Natural killer cell treated with Interleukin-12 subunit alpha and Interleukin-12 subunit beta and Interleukin-15 and Interleukin-18, amount 100 ng/mL, for 72 hours (primary cell): Measurements from ENCODE around the gene TRPC1. TPM values are rescaled to one million over a fixed set of nuclear protein-coding genes. Genes with fewer than 3 reads are reported as not detected.
"Not testable (repeated sequence)": the region's sequence is repeated elsewhere in the genome, so short reads cannot be mapped to it uniquely, and the experiment has no call there.

Source experiments
- ATAC-seq, 2 donors: fragments of 150-1000 bp; cut with Tn5 transposase in 1 of 2; sonication (Bioruptor Pico), chemical (Tn5 transposase) in 1 of 2; 2 replicates each; pipeline ENCODE4 v1.10.0; 2021
- DNase-seq: peaks from one replicate; pipeline ENCODE4 v3.0.0; 2022; ENCODE audit warnings: low spot score
- H3K27ac Mint-ChIP-seq, 2 donors: 1 replicate in 1 of 2; 2 replicates in 1 of 2; pipeline ENCODE4 v1.8.0; 2022; ENCODE audit warnings: mixed read lengths in 2 of 2, mild to moderate bottlenecking in 1 of 2, moderate library complexity in 1 of 2
- H3K27me3 Mint-ChIP-seq, 2 donors: 1 replicate in 1 of 2; 2 replicates in 1 of 2; pipeline ENCODE4 v1.8.0; 2022; ENCODE audit warnings: mixed read lengths in 2 of 2
- H3K36me3 Mint-ChIP-seq: one replicate; pipeline ENCODE4 v1.8.0; 2022; ENCODE audit warnings: mixed read lengths
- H3K4me1 Mint-ChIP-seq, 2 donors: 1 replicate in 1 of 2; 2 replicates in 1 of 2; pipeline ENCODE4 v1.8.0; 2022; ENCODE audit warnings: low read depth in 2 of 2, mixed read lengths in 2 of 2, mild to moderate bottlenecking in 1 of 2
- H3K4me3 Mint-ChIP-seq: one replicate; pipeline ENCODE4 v1.8.0; 2022; ENCODE audit warnings: mixed read lengths
- H3K9me3 Mint-ChIP-seq: 2 replicates; pipeline ENCODE4 v1.8.0; 2022; ENCODE audit warnings: mixed read lengths
- total RNA-seq, 2 donors: library from RNA; stranded (reverse); gene quantifications; one replicate each; pipeline ENCODE4 v1.2.3, GENCODE V29; 2022

The TRPC1 gene
- 1 to 10 TPM in 1 of 2 donors, under 1 TPM in 1; 0.29 to 1.8 TPM for total RNA-seq

GRCh38 chr3:142723968-142724681 lies at the start of gene TRPC1:
Gene TRPC1 (plus strand): TSS chr3:142724034. CDS start chr3:142724560, 526 bp downstream.
- Mint-ChIP-seq H3K27ac (no peak within 1 kb of the TSS), H3K9me3 (peaks cover 2% of the 10 kb centered on the region), H3K36me3 (peaks cover 5% of the 10 kb centered on the region), H3K27me3 (peaks cover 43 to 50% of the 10 kb centered on the region in 2 donors), H3K4me1 (no peaks in the 10 kb centered on the region), H3K4me3 (peak within 1 kb of the TSS; percentile 84)
- ATAC-seq: peak; percentile 97 to 98
- DNase-seq: peak; percentile 81

- Mint-ChIP-seq H3K27ac (no peak overlapping the region), H3K9me3 (no peaks in the 10 kb centered on the region), H3K4me1 (no peaks in the 10 kb centered on the region), H3K27me3 (no peaks in the 10 kb centered on the region), H3K36me3 (no peaks in the 10 kb centered on the region), H3K4me3 (no peak overlapping the region)
- no peak for DNase-seq
- no peak for ATAC-seq
These were observed 47.7 kb upstream of the TRPC1 start for GRCh38 chr3:142676151-142676550.

- DNase-seq: no peak
- no peaks in the 10 kb centered on the region for H3K36me3 Mint-ChIP-seq
- no peaks in the 10 kb centered on the region for H3K27me3 Mint-ChIP-seq
- H3K4me3 Mint-ChIP-seq: no peak overlapping the region
- H3K9me3 Mint-ChIP-seq: no peaks in the 10 kb centered on the region
- no peaks in the 10 kb centered on the region for H3K4me1 Mint-ChIP-seq
- ATAC-seq: no peak
- no peak overlapping the region for H3K27ac Mint-ChIP-seq
These were observed 43.1 kb upstream of the TRPC1 start for GRCh38 chr3:142680710-142681109.

- H3K36me3 Mint-ChIP-seq: no peaks in the 10 kb centered on the region
- no peaks in the 10 kb centered on the region for H3K9me3 Mint-ChIP-seq
- no peaks in the 10 kb centered on the region for H3K4me1 Mint-ChIP-seq
These were observed 33.2 kb upstream of the TRPC1 start for GRCh38 chr3:142690613-142691012.

GRCh38 chr3:142691527-142691926 lies 32.3 kb upstream of the TRPC1 start:
- no peak overlapping the region for H3K4me3 Mint-ChIP-seq
- H3K36me3 Mint-ChIP-seq: no peaks in the 10 kb centered on the region
- no peaks in the 10 kb centered on the region for H3K9me3 Mint-ChIP-seq

More at GRCh38 chr3:142690613-142691012, 33.2 kb upstream of the TRPC1 start:
- ATAC-seq (no peak), DNase-seq (no peak)
- Mint-ChIP-seq H3K27me3 (no peaks in the 10 kb centered on the region), H3K27ac (no peak overlapping the region), H3K4me3 (no peak overlapping the region)

DNA sequence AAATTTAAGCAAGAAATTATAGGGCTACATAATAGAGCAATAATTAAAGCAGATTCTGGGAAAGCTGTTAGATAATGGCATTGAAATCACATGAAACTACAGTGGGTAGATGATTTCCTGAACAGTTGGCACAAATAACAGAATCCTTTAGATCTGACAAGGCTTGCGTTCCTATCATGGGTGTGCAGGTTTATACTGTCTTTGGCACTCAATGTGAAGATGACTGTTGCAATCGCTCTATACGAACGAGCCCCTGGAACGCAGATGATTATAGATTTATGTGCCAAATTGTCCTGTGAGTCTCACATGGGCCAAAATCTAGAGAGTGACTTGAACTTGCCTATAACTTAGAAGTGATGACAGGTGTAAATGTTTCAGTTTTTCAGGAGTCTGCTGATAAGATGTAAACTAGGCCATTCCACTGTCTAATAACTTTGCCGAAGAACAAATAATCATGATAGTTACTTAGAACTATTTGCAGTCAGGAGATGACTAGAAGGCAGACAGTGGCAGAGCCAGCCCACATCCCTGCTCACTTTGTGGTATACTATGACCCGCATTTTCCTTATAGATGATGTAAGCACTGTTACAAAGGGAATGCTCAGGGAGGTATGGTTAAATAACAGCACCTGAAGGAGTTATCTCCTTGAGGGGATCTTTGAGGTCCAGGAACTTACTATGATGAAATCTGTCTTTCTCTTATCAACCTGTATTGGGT lies 30.5 kb upstream of the TRPC1 start:
- H3K4me1 Mint-ChIP-seq: no peaks in the 10 kb centered on the region
- DNase-seq: no peak
- no peaks in the 10 kb centered on the region for H3K36me3 Mint-ChIP-seq
- no peak overlapping the region for H3K4me3 Mint-ChIP-seq
- no peaks in the 10 kb centered on the region for H3K9me3 Mint-ChIP-seq
- ATAC-seq: no peak
- no peak overlapping the region for H3K27ac Mint-ChIP-seq
- H3K27me3 Mint-ChIP-seq: peaks cover 0 to 1% of the 10 kb centered on the region in 2 donors

More at GRCh38 chr3:142691527-142691926, 32.3 kb upstream of the TRPC1 start:
- no peaks in the 10 kb centered on the region for H3K27me3 Mint-ChIP-seq
- no peaks in the 10 kb centered on the region for H3K4me1 Mint-ChIP-seq
- H3K27ac Mint-ChIP-seq: no peak overlapping the region
- no peak for DNase-seq
- ATAC-seq: no peak

- H3K4me1 Mint-ChIP-seq: no peaks in the 10 kb centered on the region
- DNase-seq: no peak
- no peak overlapping the region for H3K27ac Mint-ChIP-seq
- no peaks in the 10 kb centered on the region for H3K9me3 Mint-ChIP-seq
- H3K36me3 Mint-ChIP-seq: no peaks in the 10 kb centered on the region
- H3K27me3 Mint-ChIP-seq: peaks cover 0 to 2% of the 10 kb centered on the region in 2 donors
- H3K4me3 Mint-ChIP-seq: no peak overlapping the region
- no peak for ATAC-seq
These were observed 29.6 kb upstream of the TRPC1 start for GRCh38 chr3:142694225-142694624.

DNA sequence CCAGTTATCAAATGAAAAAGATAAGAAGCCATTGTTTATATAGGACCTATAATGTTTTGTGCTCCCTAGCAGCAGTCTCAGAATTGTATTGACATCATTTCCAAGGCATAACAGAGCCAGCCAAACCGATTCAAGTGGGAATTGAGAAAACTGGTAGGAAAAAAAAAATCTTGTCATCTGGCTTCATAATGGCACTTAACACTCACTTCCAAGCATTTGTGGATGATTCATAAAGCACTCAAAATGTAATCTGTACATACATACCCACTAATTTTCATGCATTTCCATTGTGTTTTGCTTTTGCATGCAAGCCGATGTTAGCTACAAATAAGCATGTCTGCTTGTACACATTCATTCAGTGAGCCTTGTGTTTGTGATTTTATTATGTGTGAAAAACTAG lies 18.6 kb upstream of the TRPC1 start:
- H3K36me3 Mint-ChIP-seq: no peaks in the 10 kb centered on the region
- no peak for ATAC-seq
- H3K4me1 Mint-ChIP-seq: no peaks in the 10 kb centered on the region
- no peak overlapping the region for H3K4me3 Mint-ChIP-seq
- no peak overlapping the region for H3K27ac Mint-ChIP-seq
- H3K27me3 Mint-ChIP-seq: peaks cover 0 to 12% of the 10 kb centered on the region in 2 donors
- H3K9me3 Mint-ChIP-seq: no peaks in the 10 kb centered on the region
- no peak for DNase-seq

DNA sequence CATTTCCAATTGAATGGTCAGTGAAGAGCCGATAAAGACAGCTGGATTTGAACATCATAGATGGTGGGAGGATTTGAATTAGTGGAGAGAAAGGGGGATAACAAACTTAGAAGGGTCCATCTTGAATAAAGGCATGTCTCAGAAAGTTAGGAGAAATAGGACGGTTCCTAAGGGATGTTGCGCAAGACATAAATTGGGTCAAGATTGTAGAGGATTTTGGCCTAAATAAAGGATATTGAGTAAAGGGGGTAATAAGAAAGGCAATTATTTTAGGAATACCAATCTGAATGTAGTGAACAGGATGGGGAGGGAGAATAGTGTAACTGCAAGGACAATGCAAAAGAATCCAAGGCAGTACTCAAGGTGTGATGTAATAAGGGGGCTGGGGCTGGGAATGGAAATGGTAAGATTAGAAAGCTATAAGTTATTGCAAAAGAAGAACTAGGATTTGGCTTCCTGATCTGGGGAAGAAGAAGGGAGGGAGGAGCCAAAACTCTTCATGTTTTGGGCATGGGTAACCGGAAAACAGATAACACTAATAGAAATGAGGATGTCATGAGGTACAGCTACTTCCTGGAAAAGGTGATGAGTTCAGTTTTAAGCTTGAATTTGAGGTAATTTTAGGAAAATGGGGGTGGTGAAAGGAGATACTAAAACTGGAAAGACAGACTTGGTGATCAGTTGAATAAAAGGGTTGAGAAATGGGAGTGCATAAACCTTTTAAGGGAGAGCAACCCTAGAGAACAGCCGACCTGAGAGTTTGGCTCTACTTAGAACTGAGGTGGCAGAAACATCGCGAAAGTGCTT lies 17.3 kb upstream of the TRPC1 start:
- no peak for DNase-seq
- no peak overlapping the region for H3K4me3 Mint-ChIP-seq
- no peak overlapping the region for H3K27ac Mint-ChIP-seq
- no peaks in the 10 kb centered on the region for H3K4me1 Mint-ChIP-seq
- H3K36me3 Mint-ChIP-seq: no peaks in the 10 kb centered on the region
- peaks cover 0 to 12% of the 10 kb centered on the region in 2 donors for H3K27me3 Mint-ChIP-seq
- no peak for ATAC-seq
- no peaks in the 10 kb centered on the region for H3K9me3 Mint-ChIP-seq

GRCh38 chr3:142709207-142709606 lies 14.6 kb upstream of the TRPC1 start:
- no peak overlapping the region for H3K4me3 Mint-ChIP-seq
- DNase-seq (no peak), ATAC-seq (no peak)
- H3K27me3 Mint-ChIP-seq: peaks cover 0 to 12% of the 10 kb centered on the region in 2 donors
- no peaks in the 10 kb centered on the region for H3K36me3 Mint-ChIP-seq
- H3K27ac Mint-ChIP-seq: no peak overlapping the region
- no peaks in the 10 kb centered on the region for H3K9me3 Mint-ChIP-seq
- no peaks in the 10 kb centered on the region for H3K4me1 Mint-ChIP-seq

GRCh38 chr3:142714882-142715281 lies 9.0 kb upstream of the TRPC1 start:
- not testable (repeated sequence) for H3K9me3 Mint-ChIP-seq, H3K36me3 Mint-ChIP-seq, H3K27ac Mint-ChIP-seq, H3K4me3 Mint-ChIP-seq, DNase-seq, ATAC-seq, H3K4me1 Mint-ChIP-seq
- H3K27me3 Mint-ChIP-seq: peaks cover 16 to 28% of the 10 kb centered on the region in 2 donors

DNA sequence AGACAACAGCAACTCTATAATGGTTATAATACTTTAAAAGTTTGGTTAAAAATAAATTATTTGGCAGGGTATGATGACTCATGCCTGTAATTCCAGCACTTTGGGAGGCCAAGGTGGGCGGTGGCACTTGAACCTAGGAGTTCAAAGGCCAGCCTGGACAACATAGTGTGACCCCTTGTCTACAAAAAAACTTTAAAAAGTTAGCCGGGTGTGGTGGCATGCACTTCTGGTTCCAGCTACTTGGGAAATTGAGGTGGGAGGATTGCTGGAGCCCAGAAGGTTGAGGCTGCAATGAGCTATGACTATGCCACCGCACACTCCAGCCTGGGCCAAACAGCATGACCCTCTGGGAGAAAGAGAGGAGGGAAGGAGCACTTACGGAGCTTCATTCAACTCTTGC lies 7.7 kb upstream of the TRPC1 start:
- Mint-ChIP-seq H3K9me3 (no peaks in the 10 kb centered on the region), H3K4me3 (no peak overlapping the region), H3K27ac (no peak overlapping the region), H3K36me3 (no peaks in the 10 kb centered on the region), H3K27me3 (peaks cover 21 to 37% of the 10 kb centered on the region in 2 donors), H3K4me1 (no peaks in the 10 kb centered on the region)
- ATAC-seq (no peak), DNase-seq (no peak)

- Mint-ChIP-seq H3K4me3 (peak overlapping the region; percentile 55), H3K9me3 (peaks cover 2% of the 10 kb centered on the region), H3K27ac (no peak overlapping the region), H3K36me3 (peaks cover 5% of the 10 kb centered on the region), H3K27me3 (peaks cover 43 to 55% of the 10 kb centered on the region in 2 donors), H3K4me1 (no peaks in the 10 kb centered on the region)
- DNase-seq (no peak), ATAC-seq (no peak)
These were observed 218 bp upstream of the TRPC1 start for GRCh38 chr3:142723665-142723967.
